HepG2 (cell line): ENCODE measurements around the gene PDSS2. TPM values are rescaled to one million over a fixed set of nuclear protein-coding genes. Genes with fewer than 3 reads are reported as not detected.

ENCODE experiments used
- BCL6 ChIP-seq: IDR thresholded peaks from 2 replicates; pipeline ENCODE4 v1.6.1; 2016; ENCODE audit warnings: missing genetic modification reagents, missing compliant biosample characterization
- CBX5 ChIP-seq: sonication (generic); formaldehyde crosslinking; IDR thresholded peaks from 2 replicates; pipeline ENCODE4 v1.4.0; 2020; ENCODE audit warnings: missing genetic modification reagents, borderline replicate concordance
- DR1 ChIP-seq: sonication (generic); formaldehyde crosslinking; IDR thresholded peaks from 2 replicates; pipeline ENCODE4 v1.8.0; 2021; ENCODE audit warnings: mild to moderate bottlenecking, missing genetic modification reagents, inconsistent platforms
- ETS1 ChIP-seq: sonication (generic); formaldehyde crosslinking; IDR thresholded peaks from 2 replicates; pipeline ENCODE4 v1.4.0; 2020; ENCODE audit warnings: missing genetic modification reagents
- GATA4 ChIP-seq: sonication (generic); IDR thresholded peaks from 2 replicates; pipeline ENCODE4 v1.6.1; 2016; ENCODE audit warnings: antibody characterized with exemption, low read depth, borderline replicate concordance
- HOXA9 ChIP-seq: sonication (generic); formaldehyde crosslinking; IDR thresholded peaks from 2 replicates; pipeline ENCODE4 v1.8.1; 2022; ENCODE audit warnings: missing genetic modification reagents, mild to moderate bottlenecking, moderate library complexity, borderline replicate concordance
- JARID2 ChIP-seq: sonication (generic); formaldehyde crosslinking; IDR thresholded peaks from 2 replicates; pipeline ENCODE4 v1.8.1; 2023; ENCODE audit warnings: missing genetic modification reagents, inconsistent platforms; ENCODE audit not compliant: insufficient replicate concordance
- KMT2A ChIP-seq: sonication (generic); formaldehyde crosslinking; IDR thresholded peaks from 2 replicates; pipeline ENCODE4 v1.4.0; 2020; ENCODE audit warnings: missing genetic modification reagents
- MYC ChIP-seq: sonication (generic); formaldehyde crosslinking; IDR thresholded peaks from 2 replicates; pipeline ENCODE4 v1.9.0; 2021; ENCODE audit warnings: missing genetic modification reagents, borderline replicate concordance
- NAIF1 ChIP-seq: sonication (generic); formaldehyde crosslinking; IDR thresholded peaks from 2 replicates; pipeline ENCODE4 v1.5.0; 2020; ENCODE audit warnings: mild to moderate bottlenecking, missing genetic modification reagents, borderline replicate concordance
- NONO ChIP-seq, 2 experiments: fragments of 450-650 bp in 1 of 2; sonication (generic) in 1 of 2; formaldehyde crosslinking in 1 of 2; IDR thresholded peaks in 1 of 2; conservative IDR thresholded peaks in 1 of 2; 2 replicates each; pipeline versions ENCODE4 v1.6.1 to v1.8.0; 2017 to 2022; ENCODE audit warnings: mild to moderate bottlenecking in 1 of 2, missing genetic modification reagents in 1 of 2, moderate library complexity in 1 of 2
- NR2C2 ChIP-seq: sonication (generic); formaldehyde crosslinking; IDR thresholded peaks from 2 replicates; pipeline ENCODE4 v1.4.0; 2020; ENCODE audit warnings: missing genetic modification reagents, mild to moderate bottlenecking, moderate library complexity, borderline replicate concordance
- NR2F1 ChIP-seq, 2 experiments: fragments of 450-650 bp in 1 of 2; formaldehyde crosslinking in 1 of 2; IDR thresholded peaks; 2 replicates each; pipeline versions ENCODE4 v1.5.0 to v1.6.1; 2016 to 2020; ENCODE audit warnings: mild to moderate bottlenecking in 1 of 2, missing compliant biosample characterization in 1 of 2, missing genetic modification reagents in 1 of 2, moderate library complexity in 1 of 2
- PHF21A ChIP-seq: sonication (generic); formaldehyde crosslinking; IDR thresholded peaks from 2 replicates; pipeline ENCODE4 v1.5.0; 2020; ENCODE audit warnings: mild to moderate bottlenecking, missing genetic modification reagents
- PLRG1 ChIP-seq: fragments of 450-650 bp; conservative IDR thresholded peaks from 2 replicates; pipeline ENCODE4 v1.6.1; 2016
- RNF2 ChIP-seq: fragments of 450-650 bp; conservative IDR thresholded peaks from 2 replicates; pipeline ENCODE4 v1.6.1; 2016; ENCODE audit warnings: low read depth
- TEAD2 ChIP-seq: sonication (generic); formaldehyde crosslinking; IDR thresholded peaks from 2 replicates; pipeline ENCODE4 v1.9.0; 2021; ENCODE audit warnings: missing genetic modification reagents
- YEATS2 ChIP-seq: sonication (generic); formaldehyde crosslinking; IDR thresholded peaks from 2 replicates; pipeline ENCODE4 v1.4.0; 2020; ENCODE audit warnings: missing genetic modification reagents, borderline replicate concordance
- ZKSCAN8 ChIP-seq: IDR thresholded peaks from 2 replicates; pipeline ENCODE4 v1.6.1; 2016; ENCODE audit warnings: borderline replicate concordance, missing genetic modification reagents, missing compliant biosample characterization
- ZNF225 ChIP-seq: sonication (generic); formaldehyde crosslinking; IDR thresholded peaks from 2 replicates; pipeline ENCODE4 v1.4.0; 2020; ENCODE audit warnings: mild to moderate bottlenecking, missing genetic modification reagents
- ZNF274 ChIP-seq: sonication (generic); formaldehyde crosslinking; IDR thresholded peaks from 2 replicates; pipeline ENCODE4 v1.5.1; 2020; ENCODE audit warnings: mild to moderate bottlenecking, missing genetic modification reagents
- ZNF292 ChIP-seq: sonication (generic); formaldehyde crosslinking; IDR thresholded peaks from 2 replicates; pipeline ENCODE4 v1.8.1; 2022; ENCODE audit warnings: mild to moderate bottlenecking, low read depth, missing genetic modification reagents, borderline replicate concordance
- ZNF331 ChIP-seq: sonication (generic); formaldehyde crosslinking; IDR thresholded peaks from 2 replicates; pipeline ENCODE4 v1.4.0; 2020; ENCODE audit warnings: missing genetic modification reagents
- ZNF496 ChIP-seq: sonication (generic); formaldehyde crosslinking; IDR thresholded peaks from 2 replicates; pipeline ENCODE4 v1.8.1; 2023; ENCODE audit warnings: mild to moderate bottlenecking, moderate library complexity, missing genetic modification reagents; ENCODE audit not compliant: insufficient replicate concordance
- ZNF629 ChIP-seq: sonication (generic); formaldehyde crosslinking; conservative IDR thresholded peaks from 2 replicates; pipeline ENCODE4 v1.5.0; 2020; ENCODE audit warnings: missing genetic modification reagents
- ZNF639 ChIP-seq: conservative IDR thresholded peaks from 2 replicates; pipeline ENCODE4 v1.6.1; 2018; ENCODE audit warnings: missing genetic modification reagents
- ZNF768 ChIP-seq: sonication (generic); formaldehyde crosslinking; IDR thresholded peaks from 2 replicates; pipeline ENCODE4 v1.4.0; 2020; ENCODE audit warnings: missing genetic modification reagents
- ZNF800 ChIP-seq: sonication (generic); formaldehyde crosslinking; IDR thresholded peaks from 2 replicates; pipeline ENCODE4 v1.4.0; 2020; ENCODE audit warnings: missing genetic modification reagents
- polyA plus RNA-seq, 8 experiments: library from polyadenylated mRNA; depleted of rRNA in 3 of 8; stranded (reverse) in 7 of 8; unstranded in 1 of 8; fragments of >200 nt; fragmentation: Illumina TruSeq in 4 of 8; extraction: Trizol in 4 of 8; gene quantifications; 2 replicates each; pipeline versions ENCODE4 v1.2.1 to v1.2.3, GENCODE V29; 2011 to 2016; ENCODE audit warnings: low read depth in 4 of 8, missing spikeins in 1 of 8, mixed read lengths in 1 of 8; ENCODE audit not compliant: insufficient read depth in 1 of 8
- total RNA-seq, 5 experiments: library from RNA; depleted of rRNA; stranded (reverse); fragments of >200 nt; fragmentation: Illumina TruSeq; extraction: Trizol; gene quantifications; 2 replicates each; pipeline ENCODE4 v1.2.3, GENCODE V29; 2016; ENCODE audit warnings: low read depth in 1 of 5

PDSS2 gene
- total and polyA plus RNA-seq, 2 of the 13 experiments (the other 11 are each of a cell fraction or from before 2014, with no cell fraction given) = 16.2 to 17.0 TPM

- TF ChIP-seq NAIF1 (CRISPR knock-in tag) = no peak
- no peak for TF ChIP-seq GATA4
- TF ChIP-seq PHF21A (CRISPR knock-in tag) = no peak
- peak; percentile 15; the same call in 1 of the 2 replicates for TF ChIP-seq BCL6 (CRISPR knock-in tag)
- no peak for TF ChIP-seq ZNF331 (CRISPR knock-in tag)
- TF ChIP-seq ZNF274 (CRISPR knock-in tag) = 0 out of 2 replicates have a peak, but pooled peaks have one; percentile 33
- TF ChIP-seq CBX5 = 0 out of 2 replicates have a peak, but pooled peaks have one; percentile 29
- TF ChIP-seq RNF2 = no peak
- 0 out of 2 replicates have a peak, but pooled peaks have one; percentile 31 for TF ChIP-seq DR1 (CRISPR knock-in tag)
- TF ChIP-seq HOXA9 = no peak
- no peak for TF ChIP-seq NR2C2 (CRISPR knock-in tag)
- no peak for TF ChIP-seq TEAD2 (CRISPR knock-in tag)
- no peak for TF ChIP-seq ZNF225 (CRISPR knock-in tag)
- peak; percentile 78 for TF ChIP-seq ZNF800 (CRISPR knock-in tag)
- peak; percentile 46; the same call in 1 of the 2 replicates for TF ChIP-seq ZNF768 (CRISPR knock-in tag)
- TF ChIP-seq ZNF629 (CRISPR knock-in tag) = no peak
- TF ChIP-seq NONO (IDR thresholded peaks at IDR 0.05) = no peak
- TF ChIP-seq NONO (CRISPR knock-in tag; conservative IDR thresholded peaks at IDR 0.05) = 0 out of 2 replicates have a peak, but pooled peaks have one; percentile 15
- TF ChIP-seq ZKSCAN8 (CRISPR knock-in tag) = peak; percentile 21; the same call in 1 of the 2 replicates
- no peak for TF ChIP-seq NR2F1 (CRISPR knock-in tag; IDR thresholded peaks at IDR 0.05)
- peak; percentile 76 for TF ChIP-seq ZNF292 (CRISPR knock-in tag)
- TF ChIP-seq MYC (CRISPR knock-in tag) = peak; percentile 16; the same call in 1 of the 2 replicates
- no peak for TF ChIP-seq JARID2 (CRISPR knock-in tag)
- TF ChIP-seq PLRG1 = no peak
- TF ChIP-seq ETS1 = no peak
- TF ChIP-seq ZNF496 (CRISPR knock-in tag) = no peak
- TF ChIP-seq YEATS2 (CRISPR knock-in tag) = no peak
- TF ChIP-seq KMT2A (CRISPR knock-in tag) = peak; percentile 74
- TF ChIP-seq ZNF639 (CRISPR knock-in tag) = no peak
Measured at GRCh38 chr6:107491138-107491609, 31.8 kb upstream of the PDSS2 start (continued).
